Measurements from ENCODE around the gene GPR137. TPM values are rescaled to one million over a fixed set of nuclear protein-coding genes. Genes with fewer than 3 reads are reported as not detected.

The GPR137 gene
- total RNA-seq, 1 donor from 2014 or later = 4.9 TPM

DNA sequence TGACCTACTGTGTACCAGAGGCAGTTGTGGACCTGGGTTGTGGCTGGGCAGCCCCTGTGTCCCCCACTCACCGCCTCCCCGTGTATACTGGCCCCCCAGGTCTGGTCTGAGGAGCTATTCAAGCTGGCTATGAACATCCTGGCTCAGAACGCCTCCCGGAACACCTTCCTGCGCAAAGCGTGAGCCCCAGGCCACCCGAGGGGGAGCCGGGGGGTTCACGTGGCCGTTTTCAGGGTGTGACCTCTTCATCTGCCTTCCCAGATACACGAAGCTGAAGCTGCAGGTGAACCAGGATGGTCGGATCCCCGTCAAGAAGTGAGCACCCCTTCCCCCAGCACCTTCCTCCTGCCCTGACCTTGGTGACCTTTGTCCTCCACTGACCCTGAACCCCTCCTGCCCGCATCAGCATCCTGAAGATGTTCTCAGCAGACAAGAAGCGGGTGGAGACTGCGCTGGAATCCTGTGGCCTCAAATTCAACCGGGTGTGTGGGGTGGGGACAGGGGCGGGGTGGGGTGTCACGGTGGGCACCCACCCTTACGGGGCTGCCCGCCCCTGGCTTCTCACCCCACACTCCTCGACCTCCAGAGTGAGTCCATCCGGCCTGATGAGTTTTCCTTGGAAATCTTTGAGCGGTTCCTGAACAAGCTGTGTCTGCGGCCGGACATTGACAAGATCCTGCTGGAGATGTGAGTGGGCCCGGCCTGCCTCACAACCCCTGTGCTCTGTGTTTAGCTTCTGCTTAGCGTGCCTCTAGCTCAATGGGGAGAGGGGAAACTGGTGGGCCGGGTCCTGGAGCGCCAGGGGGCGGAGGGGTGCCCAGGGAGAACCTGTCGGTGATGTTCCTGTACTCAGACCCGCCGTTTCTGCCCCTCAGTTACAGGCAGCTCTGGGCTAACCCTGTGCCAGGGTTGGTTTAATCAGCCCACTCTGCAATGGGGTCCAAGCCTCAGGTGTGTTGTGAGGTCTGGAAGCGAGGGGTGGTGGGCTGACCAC, 30.2 kb upstream of the GPR137 start:
- TF ChIP-seq EZH2phosphoT487 (IDR thresholded peaks at IDR 0.05) = no peak
- TF ChIP-seq, protein P1, sequence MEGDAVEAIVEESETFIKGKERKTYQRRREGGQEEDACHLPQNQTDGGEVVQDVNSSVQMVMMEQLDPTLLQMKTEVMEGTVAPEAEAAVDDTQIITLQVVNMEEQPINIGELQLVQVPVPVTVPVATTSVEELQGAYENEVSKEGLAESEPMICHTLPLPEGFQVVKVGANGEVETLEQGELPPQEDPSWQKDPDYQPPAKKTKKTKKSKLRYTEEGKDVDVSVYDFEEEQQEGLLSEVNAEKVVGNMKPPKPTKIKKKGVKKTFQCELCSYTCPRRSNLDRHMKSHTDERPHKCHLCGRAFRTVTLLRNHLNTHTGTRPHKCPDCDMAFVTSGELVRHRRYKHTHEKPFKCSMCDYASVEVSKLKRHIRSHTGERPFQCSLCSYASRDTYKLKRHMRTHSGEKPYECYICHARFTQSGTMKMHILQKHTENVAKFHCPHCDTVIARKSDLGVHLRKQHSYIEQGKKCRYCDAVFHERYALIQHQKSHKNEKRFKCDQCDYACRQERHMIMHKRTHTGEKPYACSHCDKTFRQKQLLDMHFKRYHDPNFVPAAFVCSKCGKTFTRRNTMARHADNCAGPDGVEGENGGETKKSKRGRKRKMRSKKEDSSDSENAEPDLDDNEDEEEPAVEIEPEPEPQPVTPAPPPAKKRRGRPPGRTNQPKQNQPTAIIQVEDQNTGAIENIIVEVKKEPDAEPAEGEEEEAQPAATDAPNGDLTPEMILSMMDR (IDR thresholded peaks at IDR 0.05) = no peak
- TF ChIP-seq EZH2 (IDR thresholded peaks at IDR 0.05) = no peak
- Histone ChIP-seq H3K9me3 (ENCODE audit: low read depth) (no peaks in the 10 kb centered on the region), H4K20me1 (ENCODE audit: low read depth) (peaks cover 25% of the 10 kb centered on the region), H3F3A (ENCODE audit: low read depth) (peaks cover 15% of the 10 kb centered on the region), H3K27me3 (no peaks in the 10 kb centered on the region), H3K4me1 (peaks cover 13% of the 10 kb centered on the region), H3K4me2 (no peak overlapping the region), H2AFZ (replicated peaks) (no peak overlapping the region), H3K36me3 (no peaks in the 10 kb centered on the region), H3K27ac (no peak overlapping the region), H3K4me3 (no peak overlapping the region), H3K9ac (no peak overlapping the region), H3K79me2 (ENCODE audit: low read depth) (peaks cover 11% of the 10 kb centered on the region)
- Mint-ChIP-seq H3K9me3 (no peaks in the 10 kb centered on the region), H3K4me1 (peaks cover 17% of the 10 kb centered on the region), H3K27ac (no peak overlapping the region), H3K4me3 (no peak overlapping the region), H3K27me3 (ENCODE audit: insufficient read depth, low read depth) (peaks cover 13% of the 10 kb centered on the region), H3K36me3 (peaks cover 17% of the 10 kb centered on the region)
- no peak for DNase-seq (ENCODE audit: low spot score)

DNA sequence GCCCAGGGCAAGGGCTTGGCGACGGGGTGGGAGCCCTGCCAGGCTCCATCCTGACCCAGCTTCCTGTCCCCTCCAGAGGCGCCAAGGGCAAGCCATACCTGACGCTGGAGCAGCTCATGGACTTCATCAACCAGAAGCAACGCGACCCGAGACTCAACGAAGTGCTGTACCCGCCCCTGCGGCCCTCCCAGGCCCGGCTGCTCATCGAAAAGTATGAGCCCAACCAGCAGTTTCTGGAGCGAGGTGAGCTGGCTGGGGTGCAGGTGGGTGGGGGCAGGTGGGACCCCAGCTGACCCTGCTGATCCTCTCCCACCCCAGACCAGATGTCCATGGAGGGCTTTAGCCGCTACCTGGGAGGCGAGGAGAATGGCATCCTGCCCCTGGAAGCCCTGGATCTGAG, 29.3 kb upstream of the GPR137 start:
- H3F3A ChIP-seq (ENCODE audit: low read depth) = peaks cover 9% of the 10 kb centered on the region
- Mint-ChIP-seq H3K4me3 (no peak overlapping the region), H3K27ac (no peak overlapping the region), H3K4me1 (peaks cover 14% of the 10 kb centered on the region), H3K9me3 (no peaks in the 10 kb centered on the region), H3K36me3 (peaks cover 17% of the 10 kb centered on the region), H3K27me3 (ENCODE audit: insufficient read depth, low read depth) (peaks cover 13% of the 10 kb centered on the region)
- peaks cover 7% of the 10 kb centered on the region for H3K4me1 ChIP-seq
- no peak overlapping the region for H3K4me2 ChIP-seq
- no peak for DNase-seq (ENCODE audit: low spot score)
- H3K4me3 ChIP-seq = no peak overlapping the region
- H3K9me3 ChIP-seq (ENCODE audit: low read depth) = no peaks in the 10 kb centered on the region
- no peak overlapping the region for H3K27ac ChIP-seq
- H3K79me2 ChIP-seq (ENCODE audit: low read depth) = peaks cover 11% of the 10 kb centered on the region
- no peak overlapping the region for H3K9ac ChIP-seq
- no peak for TF ChIP-seq EZH2phosphoT487 (IDR thresholded peaks at IDR 0.05)
- TF ChIP-seq EZH2 (IDR thresholded peaks at IDR 0.05) = no peak
- TF ChIP-seq, protein P1 (IDR thresholded peaks at IDR 0.05) = no peak
- H3K27me3 ChIP-seq = no peaks in the 10 kb centered on the region
- no peak overlapping the region for H2AFZ ChIP-seq (replicated peaks)
- H3K36me3 ChIP-seq = no peaks in the 10 kb centered on the region
- peaks cover 25% of the 10 kb centered on the region for H4K20me1 ChIP-seq (ENCODE audit: low read depth)

DNA sequence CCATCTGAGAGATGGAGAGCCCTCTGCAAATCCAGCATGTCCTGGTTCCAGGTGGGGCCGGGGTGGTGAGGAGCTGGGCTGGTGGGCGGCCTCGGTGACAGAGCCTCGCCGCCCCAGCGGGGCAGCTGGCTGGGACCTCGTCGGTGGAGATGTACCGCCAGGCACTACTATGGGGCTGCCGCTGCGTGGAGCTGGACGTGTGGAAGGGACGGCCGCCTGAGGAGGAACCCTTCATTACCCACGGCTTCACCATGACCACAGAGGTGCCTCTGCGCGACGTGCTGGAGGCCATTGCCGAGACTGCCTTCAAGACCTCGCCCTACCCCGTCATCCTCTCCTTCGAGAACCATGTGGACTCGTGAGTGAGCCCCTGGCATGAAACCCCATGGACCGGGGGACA, 27.3 kb upstream of the GPR137 start:
- Histone ChIP-seq H3K36me3 (no peaks in the 10 kb centered on the region), H3K4me1 (no peaks in the 10 kb centered on the region), H4K20me1 (ENCODE audit: low read depth) (peaks cover 11% of the 10 kb centered on the region), H3F3A (ENCODE audit: low read depth) (peaks cover 2% of the 10 kb centered on the region), H3K4me3 (no peak overlapping the region), H3K9ac (no peak overlapping the region), H3K9me3 (ENCODE audit: low read depth) (no peaks in the 10 kb centered on the region), H3K27me3 (no peaks in the 10 kb centered on the region), H3K4me2 (no peak overlapping the region), H2AFZ (replicated peaks) (no peak overlapping the region), H3K27ac (no peak overlapping the region), H3K79me2 (ENCODE audit: low read depth) (no peaks in the 10 kb centered on the region)
- peaks cover 10% of the 10 kb centered on the region for H3K27me3 Mint-ChIP-seq (ENCODE audit: insufficient read depth, low read depth)
- no peak for DNase-seq (ENCODE audit: low spot score)
- TF ChIP-seq, protein P1 (IDR thresholded peaks at IDR 0.05) = no peak
- no peak for TF ChIP-seq EZH2phosphoT487 (IDR thresholded peaks at IDR 0.05)
- no peak for TF ChIP-seq EZH2 (IDR thresholded peaks at IDR 0.05)
- no peaks in the 10 kb centered on the region for H3K9me3 Mint-ChIP-seq
- H3K27ac Mint-ChIP-seq = no peak overlapping the region
- peaks cover 22% of the 10 kb centered on the region for H3K36me3 Mint-ChIP-seq
- no peak overlapping the region for H3K4me3 Mint-ChIP-seq
- peaks cover 9% of the 10 kb centered on the region for H3K4me1 Mint-ChIP-seq

Measured in neural progenitor cell (in vitro differentiated cells).